DND-41 (cell line): Measurements from ENCODE around the gene PAPOLB.

Source experiments
- ATAC-seq: fragments of 200-7000 bp; cut with Tn5 transposase; 3 replicates; pipeline ENCODE4 v1.9.1; 2021; ENCODE audit warnings: low read depth; ENCODE audit not compliant: insufficient read depth
- DNase-seq: peaks from one replicate; pipeline ENCODE4 v3.0.0-alpha.2; 2020
- H2AFZ ChIP-seq: 2 replicates; pipeline ENCODE4 v1.6.0; 2012; ENCODE audit warnings: low read depth, low read length
- H3K27ac ChIP-seq: 2 replicates; pipeline ENCODE4 v1.5.1; 2012; ENCODE audit warnings: low read length, inconsistent platforms
- H3K27me3 ChIP-seq: fragments of 200-600 bp; sonication (generic); 2 replicates; pipeline ENCODE4 v1.6.0; 2012; ENCODE audit warnings: low read length, mild to moderate bottlenecking, inconsistent platforms; ENCODE audit not compliant: insufficient read depth, poor library complexity
- H3K36me3 ChIP-seq: 2 replicates; pipeline ENCODE4 v1.5.1; 2012; ENCODE audit warnings: low read length, inconsistent platforms; ENCODE audit not compliant: insufficient read depth
- H3K4me1 ChIP-seq: 2 replicates; pipeline ENCODE4 v1.5.1; 2012; ENCODE audit warnings: mild to moderate bottlenecking, low read length; ENCODE audit not compliant: insufficient read depth
- H3K4me2 ChIP-seq: 2 replicates; pipeline ENCODE4 v1.6.0; 2012; ENCODE audit warnings: mild to moderate bottlenecking, moderate library complexity, low read length, inconsistent platforms; ENCODE audit not compliant: insufficient read depth
- H3K4me3 ChIP-seq, 2 experiments: fragments of 200-600 bp in 1 of 2; shearing (Covaris generic) in 1 of 2; 2 replicates each; pipeline ENCODE4 v1.5.1; 2012 to 2016; ENCODE audit warnings: inconsistent platforms in 2 of 2, low read length in 2 of 2, mild to moderate bottlenecking in 2 of 2, low read depth in 1 of 2, moderate library complexity in 1 of 2
- H3K79me2 ChIP-seq: 2 replicates; pipeline ENCODE4 v1.6.0; 2012; ENCODE audit warnings: low read length, inconsistent platforms; ENCODE audit not compliant: insufficient read depth
- H3K9ac ChIP-seq: 2 replicates; pipeline ENCODE4 v1.6.0; 2012; ENCODE audit warnings: low read depth, mild to moderate bottlenecking, inconsistent platforms, low read length, moderate library complexity
- H3K9me3 ChIP-seq: 2 replicates; pipeline ENCODE4 v1.5.1; 2012; ENCODE audit warnings: low read length, moderate library complexity, mild to moderate bottlenecking, inconsistent platforms; ENCODE audit not compliant: insufficient read depth, severe bottlenecking
- H4K20me1 ChIP-seq: 2 replicates; pipeline ENCODE4 v1.6.0; 2012; ENCODE audit warnings: low read length; ENCODE audit not compliant: insufficient read depth
- EZH2 ChIP-seq: IDR thresholded peaks from 3 replicates; pipeline ENCODE4 v1.6.1; 2012; ENCODE audit warnings: borderline replicate concordance, low read depth, mild to moderate bottlenecking, moderate library complexity, low read length, inconsistent platforms; ENCODE audit not compliant: severe bottlenecking
- TF ChIP-seq, protein P1 (sequence below): IDR thresholded peaks from 2 replicates; pipeline ENCODE4 v1.5.1; 2012; ENCODE audit warnings: borderline replicate concordance, low read length, moderate library complexity, mild to moderate bottlenecking; ENCODE audit not compliant: poor library complexity, severe bottlenecking; ENCODE audit errors: extremely low read depth

The PAPOLB gene

DNA sequence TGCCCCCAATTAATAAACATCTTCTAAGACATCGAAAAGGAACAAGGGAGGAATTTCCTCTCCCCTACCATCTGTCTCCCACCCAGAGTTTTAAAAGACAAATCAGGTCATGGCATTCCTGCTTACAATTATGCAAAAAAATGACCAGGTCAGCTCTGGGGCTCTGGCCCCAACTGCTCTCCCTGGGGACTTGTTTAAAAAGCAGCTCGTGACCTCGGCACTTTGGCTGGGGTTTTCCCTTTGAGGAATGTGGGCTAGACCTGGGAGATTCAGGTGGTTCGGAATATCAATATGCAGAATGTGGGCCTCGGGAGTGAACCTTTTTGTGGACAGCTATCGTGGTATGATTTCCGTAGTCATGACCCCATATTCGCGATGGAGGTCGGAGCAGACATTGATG lies 22.3 kb upstream of the PAPOLB start:
- no peak for DNase-seq
- Histone ChIP-seq H3K36me3 (no peaks in the 10 kb centered on the region), H3K9me3 (no peaks in the 10 kb centered on the region), H2AFZ (no peak overlapping the region), H3K27ac (no peak overlapping the region), H3K27me3 (no peaks in the 10 kb centered on the region), H3K4me1 (no peaks in the 10 kb centered on the region), H3K9ac (no peak overlapping the region), H3K79me2 (no peaks in the 10 kb centered on the region), H4K20me1 (no peaks in the 10 kb centered on the region), H3K4me3 (no peak overlapping the region), H3K4me2 (no peak overlapping the region)
- no peak for ATAC-seq
- TF ChIP-seq, protein P1, sequence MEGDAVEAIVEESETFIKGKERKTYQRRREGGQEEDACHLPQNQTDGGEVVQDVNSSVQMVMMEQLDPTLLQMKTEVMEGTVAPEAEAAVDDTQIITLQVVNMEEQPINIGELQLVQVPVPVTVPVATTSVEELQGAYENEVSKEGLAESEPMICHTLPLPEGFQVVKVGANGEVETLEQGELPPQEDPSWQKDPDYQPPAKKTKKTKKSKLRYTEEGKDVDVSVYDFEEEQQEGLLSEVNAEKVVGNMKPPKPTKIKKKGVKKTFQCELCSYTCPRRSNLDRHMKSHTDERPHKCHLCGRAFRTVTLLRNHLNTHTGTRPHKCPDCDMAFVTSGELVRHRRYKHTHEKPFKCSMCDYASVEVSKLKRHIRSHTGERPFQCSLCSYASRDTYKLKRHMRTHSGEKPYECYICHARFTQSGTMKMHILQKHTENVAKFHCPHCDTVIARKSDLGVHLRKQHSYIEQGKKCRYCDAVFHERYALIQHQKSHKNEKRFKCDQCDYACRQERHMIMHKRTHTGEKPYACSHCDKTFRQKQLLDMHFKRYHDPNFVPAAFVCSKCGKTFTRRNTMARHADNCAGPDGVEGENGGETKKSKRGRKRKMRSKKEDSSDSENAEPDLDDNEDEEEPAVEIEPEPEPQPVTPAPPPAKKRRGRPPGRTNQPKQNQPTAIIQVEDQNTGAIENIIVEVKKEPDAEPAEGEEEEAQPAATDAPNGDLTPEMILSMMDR: no peak
- TF ChIP-seq EZH2: no peak

GRCh38 chr7:4883372-4884144 lies 21.7 kb upstream of the PAPOLB start, which contains the start of gene RADIL:
Gene RADIL, minus strand, starts transcription at chr7:4883716. Its CDS starts 5,577 bp downstream, at chr7:4878139.
- H3K4me2 ChIP-seq: no peak within 1 kb of the TSS
- no peaks in the 10 kb centered on the region for H3K36me3 ChIP-seq
- no peak within 1 kb of the TSS for H3K9ac ChIP-seq
- no peak within 1 kb of the TSS for H3K4me3 ChIP-seq
- no peaks in the 10 kb centered on the region for H4K20me1 ChIP-seq
- no peaks in the 10 kb centered on the region for H3K27me3 ChIP-seq
- H3K4me1 ChIP-seq: no peaks in the 10 kb centered on the region
- TF ChIP-seq, protein P1: peak; percentile 9
- no peak for TF ChIP-seq EZH2
- ATAC-seq: no peak
- H2AFZ ChIP-seq: no peak within 1 kb of the TSS
- no peaks in the 10 kb centered on the region for H3K79me2 ChIP-seq
- peak; percentile 15 for DNase-seq
- no peaks in the 10 kb centered on the region for H3K9me3 ChIP-seq
- H3K27ac ChIP-seq: no peak within 1 kb of the TSS

DNA sequence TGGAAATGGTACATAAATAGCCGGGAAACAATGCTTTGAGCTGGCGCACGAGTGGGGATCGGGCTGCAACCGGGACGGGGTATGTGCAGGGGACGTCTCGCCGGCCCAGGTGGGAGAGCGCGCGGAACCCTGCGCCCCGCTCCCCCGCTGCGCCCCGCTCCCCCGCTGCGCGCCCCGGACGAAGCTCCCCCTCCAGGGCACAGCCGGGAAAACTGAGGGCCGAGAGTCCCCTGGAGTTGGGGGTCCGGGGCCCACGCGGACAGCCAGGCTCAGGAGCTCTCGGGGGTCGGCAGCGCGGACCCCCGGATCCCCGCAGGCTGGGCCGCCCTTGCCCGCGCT lies 21.2 kb upstream of the PAPOLB start:
- TF ChIP-seq EZH2: no peak
- TF ChIP-seq, protein P1: no peak
- Histone ChIP-seq H3K36me3 (no peaks in the 10 kb centered on the region), H3K9me3 (no peaks in the 10 kb centered on the region), H2AFZ (no peak overlapping the region), H3K4me1 (no peaks in the 10 kb centered on the region), H3K4me3 (no peak overlapping the region), H3K4me2 (no peak overlapping the region), H3K27ac (no peak overlapping the region), H3K9ac (no peak overlapping the region), H4K20me1 (no peaks in the 10 kb centered on the region), H3K27me3 (no peaks in the 10 kb centered on the region), H3K79me2 (no peaks in the 10 kb centered on the region)
- DNase-seq (no peak), ATAC-seq (no peak)
